HG02610 (cell line): Measurements from ENCODE around the gene HOPX.
"Not testable (repeated sequence)": the region's sequence is repeated elsewhere in the genome, so short reads cannot be mapped to it uniquely, and the experiment has no call there.

ENCODE experiments used
- ATAC-seq: cut with Tn5 transposase; IDR thresholded peaks from one replicate; pipeline ENCODE4 v1.9.1; 2021; ENCODE audit warnings: mild to moderate bottlenecking, moderate library complexity; ENCODE audit not compliant: unreplicated experiment

HOPX gene

GRCh38 chr4:56681158-56681852 lies at the start of gene HOPX:
Gene HOPX, minus strand, starts transcription at chr4:56681296. Its CDS starts 23,480 bp downstream, at chr4:56657816.
- ATAC-seq: peak; percentile 94

GRCh38 chr4:56730097-56730496 lies 49.0 kb upstream of the HOPX start:
- ATAC-seq: no peak

GRCh38 chr4:56728512-56728911 lies 47.4 kb upstream of the HOPX start:
- no peak for ATAC-seq

GRCh38 chr4:56727150-56727549 lies 46.1 kb upstream of the HOPX start:
- no peak for ATAC-seq

GRCh38 chr4:56726593-56726992 lies 45.5 kb upstream of the HOPX start:
- not testable (repeated sequence) for ATAC-seq

GRCh38 chr4:56723659-56724230 lies 42.6 kb upstream of the HOPX start:
- peak; percentile 45 for ATAC-seq

- ATAC-seq: peak; percentile 82
Measured at GRCh38 chr4:56723201-56723605, 42.1 kb upstream of the HOPX start.

GRCh38 chr4:56708146-56708545 lies 27.1 kb upstream of the HOPX start:
- no peak for ATAC-seq

- no peak for ATAC-seq
Measured at GRCh38 chr4:56705966-56706365, 24.9 kb upstream of the HOPX start.

GRCh38 chr4:56705334-56705733 lies 24.2 kb upstream of the HOPX start:
- ATAC-seq: no peak

- ATAC-seq: no peak
Measured at GRCh38 chr4:56704089-56704871, 23.2 kb upstream of the HOPX start.

- ATAC-seq: no peak
Measured at GRCh38 chr4:56703378-56703777, 22.3 kb upstream of the HOPX start.

GRCh38 chr4:56701644-56702043 lies 20.5 kb upstream of the HOPX start:
- no peak for ATAC-seq

GRCh38 chr4:56701161-56701480 lies 20.0 kb upstream of the HOPX start:
- no peak for ATAC-seq

GRCh38 chr4:56699537-56700105 lies 18.5 kb upstream of the HOPX start:
- ATAC-seq: no peak

- no peak for ATAC-seq
Measured at GRCh38 chr4:56698329-56698728, 17.2 kb upstream of the HOPX start.

- ATAC-seq: no peak
Measured at GRCh38 chr4:56696056-56696455, 15.0 kb upstream of the HOPX start.

- not testable (repeated sequence) for ATAC-seq
Measured at GRCh38 chr4:56693476-56693875, 12.4 kb upstream of the HOPX start.

- no peak for ATAC-seq
Measured at GRCh38 chr4:56692576-56692975, 11.5 kb upstream of the HOPX start.

GRCh38 chr4:56691425-56691824 lies 10.3 kb upstream of the HOPX start:
- no peak for ATAC-seq

GRCh38 chr4:56690393-56690792 lies 9.3 kb upstream of the HOPX start:
- ATAC-seq: no peak
